Mesothelial cell of epicardium (in vitro differentiated cells): ENCODE results near the gene FCRL4. TPM values are rescaled to one million over a fixed set of nuclear protein-coding genes. Genes with fewer than 3 reads are reported as not detected.

ENCODE experiments used
- DNase-seq, 2 experiments: peaks; one replicate each; pipeline ENCODE4 v3.0.0; 2021; ENCODE audit warnings: low spot score in 2 of 2; ENCODE audit not compliant: unreplicated experiment in 2 of 2
- H3K27ac Mint-ChIP-seq: 2 replicates; pipeline ENCODE4 v1.8.0; 2021; ENCODE audit warnings: mixed read lengths
- H3K27me3 Mint-ChIP-seq: 2 replicates; pipeline ENCODE4 v1.8.0; 2021; ENCODE audit warnings: low read depth, mixed read lengths
- H3K36me3 Mint-ChIP-seq: 2 replicates; pipeline ENCODE4 v1.8.0; 2021; ENCODE audit warnings: mixed read lengths
- H3K4me1 Mint-ChIP-seq: 2 replicates; pipeline ENCODE4 v1.8.0; 2021; ENCODE audit warnings: mixed read lengths
- H3K4me3 Mint-ChIP-seq: 2 replicates; pipeline ENCODE4 v1.8.0; 2021; ENCODE audit warnings: mild to moderate bottlenecking, moderate library complexity, mixed read lengths
- H3K9me3 Mint-ChIP-seq: 2 replicates; pipeline ENCODE4 v1.8.0; 2021; ENCODE audit warnings: mixed read lengths
- CTCF ChIP-seq: fragments of 200-600 bp; sonication (generic); IDR thresholded peaks from one replicate; pipeline ENCODE4 v1.5.0; 2021; ENCODE audit warnings: antibody characterized with exemption; ENCODE audit not compliant: unreplicated experiment
- total RNA-seq: library from RNA; stranded (reverse); gene quantifications from 3 replicates; pipeline ENCODE4 v1.2.1, GENCODE V29; 2021

FCRL4 gene
- total RNA-seq, 1 donor from 2014 or later = 0.18 TPM

- Mint-ChIP-seq H3K27me3 (peaks cover 34% of the 10 kb centered on the region), H3K36me3 (no peaks in the 10 kb centered on the region), H3K4me3 (no peak overlapping the region), H3K9me3 (peaks cover 1% of the 10 kb centered on the region), H3K4me1 (no peaks in the 10 kb centered on the region), H3K27ac (no peak overlapping the region)
- TF ChIP-seq CTCF = no peak
- no peak for DNase-seq
Observed at GRCh38 chr1:157542676-157543075, 55.2 kb downstream of the FCRL4 start.

GRCh38 chr1:157540852-157541251, 57.0 kb downstream of the FCRL4 start:
- DNase-seq = no peak
- Mint-ChIP-seq H3K4me3 (no peak overlapping the region), H3K27me3 (peaks cover 29% of the 10 kb centered on the region), H3K36me3 (no peaks in the 10 kb centered on the region), H3K4me1 (no peaks in the 10 kb centered on the region), H3K27ac (no peak overlapping the region), H3K9me3 (peaks cover 17% of the 10 kb centered on the region)
- TF ChIP-seq CTCF = no peak

- no peak for DNase-seq
- no peaks in the 10 kb centered on the region for H3K4me1 Mint-ChIP-seq
- no peaks in the 10 kb centered on the region for H3K36me3 Mint-ChIP-seq
- H3K27ac Mint-ChIP-seq = no peak overlapping the region
- peaks cover 17% of the 10 kb centered on the region for H3K9me3 Mint-ChIP-seq
- no peak overlapping the region for H3K4me3 Mint-ChIP-seq
- no peak for TF ChIP-seq CTCF
- peaks cover 29% of the 10 kb centered on the region for H3K27me3 Mint-ChIP-seq
Observed at GRCh38 chr1:157540160-157540748, 57.6 kb downstream of the FCRL4 start.

GRCh38 chr1:157539568-157539967, 58.3 kb downstream of the FCRL4 start:
- peaks cover 17% of the 10 kb centered on the region for H3K9me3 Mint-ChIP-seq
- no peak for TF ChIP-seq CTCF
- no peaks in the 10 kb centered on the region for H3K4me1 Mint-ChIP-seq
- H3K27me3 Mint-ChIP-seq = peaks cover 29% of the 10 kb centered on the region
- no peak overlapping the region for H3K4me3 Mint-ChIP-seq
- DNase-seq = no peak
- H3K27ac Mint-ChIP-seq = no peak overlapping the region
- no peaks in the 10 kb centered on the region for H3K36me3 Mint-ChIP-seq

GRCh38 chr1:157532569-157532968, 65.3 kb downstream of the FCRL4 start:
- Mint-ChIP-seq H3K4me1 (no peaks in the 10 kb centered on the region), H3K9me3 (peaks cover 15% of the 10 kb centered on the region), H3K36me3 (no peaks in the 10 kb centered on the region), H3K4me3 (no peak overlapping the region), H3K27me3 (peaks cover 16% of the 10 kb centered on the region), H3K27ac (no peak overlapping the region)
- no peak for DNase-seq
- no peak for TF ChIP-seq CTCF
